DND-41 (cell line): ENCODE results near the gene COMP.

Experiments
- CTCF ChIP-seq: IDR thresholded peaks from 2 replicates; pipeline ENCODE4 v1.5.1; 2012; ENCODE audit warnings: borderline replicate concordance, low read length, moderate library complexity, mild to moderate bottlenecking; ENCODE audit not compliant: poor library complexity, severe bottlenecking; ENCODE audit errors: extremely low read depth
- EZH2 ChIP-seq: IDR thresholded peaks from 3 replicates; pipeline ENCODE4 v1.6.1; 2012; ENCODE audit warnings: borderline replicate concordance, low read depth, mild to moderate bottlenecking, moderate library complexity, low read length, inconsistent platforms; ENCODE audit not compliant: severe bottlenecking

- no peak for TF ChIP-seq EZH2
- no peak for TF ChIP-seq CTCF
These were observed 17.0 kb downstream of the COMP start for GRCh38 chr19:18774107-18774506.
